Lung (tissue), 12 donors: ENCODE measurements around the gene ZC3H15. TPM values are rescaled to one million over a fixed set of nuclear protein-coding genes. Genes with fewer than 3 reads are reported as not detected.

Experiments used
- ATAC-seq: fragments of 200-7000 bp; cut with Tn5 transposase; one replicate; pipeline ENCODE4 v1.9.1; 2020; ENCODE audit warnings: moderate number of reproducible peaks; ENCODE audit not compliant: insufficient read depth, low FRiP score
- DNase-seq, 3 donors: peaks; one replicate each; pipeline ENCODE4 v3.0.0-alpha.2; 2013 to 2017
- H3K27ac ChIP-seq, 2 donors: one replicate each; pipeline ENCODE4 v1.5.1; 2013; ENCODE audit warnings: mild to moderate bottlenecking in 2 of 2, moderate library complexity in 2 of 2, control low read depth in 1 of 2, inconsistent platforms in 1 of 2, low read depth in 1 of 2, low read length in 1 of 2
- H3K27me3 ChIP-seq, 3 donors: one replicate each; pipeline ENCODE4 v1.5.1; 2013; ENCODE audit warnings: low read length in 2 of 3; ENCODE audit not compliant: control insufficient read depth in 3 of 3, insufficient read depth in 3 of 3
- H3K36me3 ChIP-seq, 4 donors: one replicate each; pipeline ENCODE4 v1.5.1; 2013; ENCODE audit warnings: low read length in 4 of 4, mild to moderate bottlenecking in 1 of 4, moderate library complexity in 1 of 4; ENCODE audit not compliant: control insufficient read depth in 4 of 4, insufficient read depth in 4 of 4
- H3K4me1 ChIP-seq, 5 donors: one replicate each; pipeline ENCODE4 v1.5.1; 2013; ENCODE audit warnings: low read length in 5 of 5, mild to moderate bottlenecking in 2 of 5, moderate library complexity in 1 of 5; ENCODE audit not compliant: control insufficient read depth in 5 of 5, insufficient read depth in 5 of 5
- H3K4me3 ChIP-seq: one replicate; pipeline ENCODE4 v1.5.1; 2013; ENCODE audit warnings: mild to moderate bottlenecking, control low read depth, moderate library complexity
- H3K9ac ChIP-seq, 2 donors: one replicate each; pipeline ENCODE4 v1.5.1; 2013; ENCODE audit warnings: low read length in 2 of 2, control low read depth in 1 of 2; ENCODE audit not compliant: insufficient read depth in 1 of 2
- H3K9me3 ChIP-seq, 4 donors: one replicate each; pipeline ENCODE4 v1.5.1; 2013; ENCODE audit warnings: low read length in 3 of 4, mild to moderate bottlenecking in 1 of 4, moderate library complexity in 1 of 4; ENCODE audit not compliant: control insufficient read depth in 4 of 4, insufficient read depth in 3 of 4
- WGBS, 2 donors: extraction: QIAGEN DNeasy Blood & Tissue Kit; methylation state at CpG; one replicate each; pipeline ENCODE4 v1.1.7; 2013; 5-methylcytosine and 5-hydroxymethylcytosine counted together
- polyA plus RNA-seq, 2 donors: library from polyadenylated mRNA; stranded (reverse); fragments of 200-250 nt; gene quantifications; one replicate each; pipeline ENCODE4 v1.2.1, GENCODE V29; 2013
- total RNA-seq, 2 donors: library from RNA; depleted of rRNA in 1 of 2; stranded (reverse); fragments of >200 nt in 1 of 2; gene quantifications; one replicate each; pipeline ENCODE4 v1.2.1, GENCODE V29; 2014 to 2021
- TF ChIP-seq, protein P1 (sequence below): IDR thresholded peaks from 2 replicates; pipeline ENCODE4 v1.5.1; 2012; ENCODE audit warnings: mild to moderate bottlenecking; ENCODE audit errors: control extremely low read depth, extremely low read depth
- donor health status: control.
- donor health status: control.
- donor health status: Bipolar disorder and iron deficiency.
- donor health status: healthy.
- donor health status: DM: yes; HTN: yes; CAD: no.

The ZC3H15 gene
- total and polyA plus RNA-seq, 4 donors: 33.4 to 74.7 (median 41.7) TPM

DNA sequence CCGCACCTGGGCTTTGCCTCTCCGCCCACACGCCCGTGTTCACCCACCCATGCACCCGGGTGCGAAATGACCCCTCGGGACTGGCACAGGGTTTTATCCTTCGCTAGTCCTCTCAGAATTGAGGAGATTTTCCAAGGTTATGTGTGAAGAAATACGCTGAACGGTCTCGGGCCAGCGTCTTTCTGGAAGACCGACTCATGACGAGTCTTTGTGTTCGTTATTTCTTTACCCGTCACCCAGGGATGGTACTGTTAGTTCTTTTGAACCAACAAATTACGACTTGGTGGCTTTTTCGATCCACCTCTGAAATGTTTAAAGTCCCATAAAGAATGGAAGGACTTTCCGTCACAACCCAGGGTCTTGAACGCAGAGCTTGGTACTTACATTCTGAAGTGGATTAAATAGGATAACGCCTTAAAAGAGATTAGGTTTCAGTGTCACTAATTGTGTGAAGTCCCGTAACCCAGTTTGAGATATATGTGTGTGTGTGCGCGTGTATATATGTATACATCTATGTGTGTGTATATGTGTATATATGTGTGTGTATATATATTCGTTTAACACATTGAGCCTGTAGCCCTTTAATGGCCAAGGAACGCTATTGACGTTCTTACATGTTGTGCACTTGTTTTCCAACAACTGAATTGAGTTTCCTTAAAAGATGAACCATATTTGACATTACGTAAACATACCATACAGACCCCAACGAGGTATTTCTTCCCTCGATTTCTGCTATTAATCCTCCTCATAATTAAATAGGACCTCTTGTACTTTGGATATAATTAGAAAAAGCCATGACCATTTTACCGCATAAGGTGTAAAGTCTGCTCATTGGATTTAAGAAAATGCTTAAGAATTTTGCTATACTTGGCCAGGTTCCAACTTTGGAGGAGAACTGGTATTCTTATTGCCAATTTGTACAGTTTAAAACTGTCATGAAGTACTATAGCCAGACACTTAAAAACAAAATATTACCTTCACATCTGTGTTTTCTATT, 889 bp downstream of the ZC3H15 start:
- TF ChIP-seq, protein P1, sequence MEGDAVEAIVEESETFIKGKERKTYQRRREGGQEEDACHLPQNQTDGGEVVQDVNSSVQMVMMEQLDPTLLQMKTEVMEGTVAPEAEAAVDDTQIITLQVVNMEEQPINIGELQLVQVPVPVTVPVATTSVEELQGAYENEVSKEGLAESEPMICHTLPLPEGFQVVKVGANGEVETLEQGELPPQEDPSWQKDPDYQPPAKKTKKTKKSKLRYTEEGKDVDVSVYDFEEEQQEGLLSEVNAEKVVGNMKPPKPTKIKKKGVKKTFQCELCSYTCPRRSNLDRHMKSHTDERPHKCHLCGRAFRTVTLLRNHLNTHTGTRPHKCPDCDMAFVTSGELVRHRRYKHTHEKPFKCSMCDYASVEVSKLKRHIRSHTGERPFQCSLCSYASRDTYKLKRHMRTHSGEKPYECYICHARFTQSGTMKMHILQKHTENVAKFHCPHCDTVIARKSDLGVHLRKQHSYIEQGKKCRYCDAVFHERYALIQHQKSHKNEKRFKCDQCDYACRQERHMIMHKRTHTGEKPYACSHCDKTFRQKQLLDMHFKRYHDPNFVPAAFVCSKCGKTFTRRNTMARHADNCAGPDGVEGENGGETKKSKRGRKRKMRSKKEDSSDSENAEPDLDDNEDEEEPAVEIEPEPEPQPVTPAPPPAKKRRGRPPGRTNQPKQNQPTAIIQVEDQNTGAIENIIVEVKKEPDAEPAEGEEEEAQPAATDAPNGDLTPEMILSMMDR: no peak
- peak overlapping the region; percentile 75 to 96 for H3K27ac ChIP-seq
- WGBS, 2 donors: 1 to 2% methylated on average over 31 of the region's 31 CpGs
- DNase-seq (peak in 2 of 3 donors; percentile 54 to 62), ATAC-seq (no peak)
- H3K4me1 ChIP-seq: peaks cover 1 to 31% (median 18%) of the 10 kb centered on the region in 5 donors
- peak overlapping the region; percentile 83 for H3K4me3 ChIP-seq
- no peaks in the 10 kb centered on the region for H3K9me3 ChIP-seq
- peak overlapping the region; percentile 71 to 95 for H3K9ac ChIP-seq
- H3K27me3 ChIP-seq: no peaks in the 10 kb centered on the region
- H3K36me3 ChIP-seq: no peaks in the 10 kb centered on the region

DNA sequence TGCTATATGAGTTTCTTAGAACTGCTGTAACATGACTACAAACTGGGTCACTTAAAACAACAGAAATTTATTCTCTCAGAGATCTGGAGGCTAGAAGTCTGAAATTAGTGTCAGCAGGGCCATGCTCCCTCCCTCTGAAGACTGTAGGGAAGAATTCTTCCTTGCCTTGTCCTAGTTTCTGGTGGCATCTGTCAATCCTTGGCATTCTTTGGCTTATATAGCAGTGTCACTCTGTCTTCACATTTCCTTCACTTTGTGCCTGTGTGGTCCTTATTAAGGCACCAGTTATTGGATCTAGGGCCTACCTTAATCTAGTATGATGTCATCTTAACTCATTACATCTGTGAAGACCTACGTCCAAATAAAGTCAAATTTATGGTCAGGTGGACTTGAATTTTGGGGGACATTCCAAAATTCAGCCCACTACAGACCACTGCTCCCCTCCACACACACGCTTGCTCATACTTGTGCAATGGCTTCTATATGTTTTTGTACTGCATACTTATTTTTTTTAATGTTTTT, 7.6 kb downstream of the ZC3H15 start:
- 91 to 96% methylated on average over 2 of the region's 2 CpGs for WGBS, 2 donors
- Histone ChIP-seq H3K27me3 (no peaks in the 10 kb centered on the region), H3K9ac (no peak overlapping the region), H3K27ac (no peak overlapping the region), H3K4me1 (peaks cover 0 to 28% (median 3%) of the 10 kb centered on the region in 5 donors), H3K4me3 (no peak overlapping the region), H3K36me3 (peaks cover 6 to 8% (median 7%) of the 10 kb centered on the region in 4 donors), H3K9me3 (no peaks in the 10 kb centered on the region)
- ATAC-seq (no peak), DNase-seq (no peak)
- TF ChIP-seq, protein P1: no peak

DNA sequence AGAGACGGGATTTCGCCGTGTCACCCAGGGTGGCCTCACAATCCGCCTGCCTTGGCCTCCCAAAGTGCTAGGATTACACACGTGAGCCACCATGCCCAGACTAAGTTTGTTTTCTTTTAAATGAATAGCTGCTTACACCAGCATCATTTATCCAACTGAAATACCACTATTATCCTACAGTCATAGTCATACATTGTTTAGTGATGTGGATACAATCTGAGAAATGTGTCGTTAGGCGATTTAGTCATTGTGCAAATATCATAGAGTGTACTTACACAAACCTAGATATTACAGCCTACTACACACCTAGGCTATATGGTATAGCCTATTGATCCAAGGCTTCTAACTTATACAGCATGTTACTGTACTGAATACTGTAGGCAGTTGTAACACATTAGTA, 10.3 kb downstream of the ZC3H15 start:
- Histone ChIP-seq H3K9me3 (no peaks in the 10 kb centered on the region), H3K4me3 (no peak overlapping the region), H3K36me3 (peaks cover 10 to 11% (median 10%) of the 10 kb centered on the region in 4 donors), H3K27ac (no peak overlapping the region), H3K9ac (no peak overlapping the region), H3K4me1 (peaks cover 0 to 15% (median 0%) of the 10 kb centered on the region in 5 donors), H3K27me3 (no peaks in the 10 kb centered on the region)
- TF ChIP-seq, protein P1: no peak
- 93 to 94% methylated on average over 7 of the region's 7 CpGs for WGBS, 2 donors
- ATAC-seq (no peak), DNase-seq (no peak)
